Neural cell (in vitro differentiated cells): Measurements from ENCODE around the gene IYD.

Experiments
- CTCF ChIP-seq: fragments of 450-650 bp; IDR thresholded peaks from 2 replicates; pipeline ENCODE4 v1.5.1; 2014; ENCODE audit warnings: antibody characterized with exemption, mild to moderate bottlenecking, moderate library complexity; ENCODE audit not compliant: poor library complexity, severe bottlenecking
- REST ChIP-seq: IDR thresholded peaks from 2 replicates; pipeline ENCODE4 v1.6.1; 2012; ENCODE audit warnings: borderline replicate concordance

- TF ChIP-seq CTCF (no peak), REST (no peak)
These were observed 13.4 kb downstream of the IYD start for GRCh38 chr6:150382171-150382570.
